Activated CD8-positive, alpha-beta memory T cell treated with anti-CD3 and anti-CD28 coated beads, Interleukin-2, amount 50 U/mL, for 48 hours (primary cell): ENCODE data around the gene PCYT1A.
"Not testable (repeated sequence)": the region's sequence is repeated elsewhere in the genome, so short reads cannot be mapped to it uniquely, and the experiment has no call there.

ENCODE experiments used
- DNase-seq: peaks from one replicate; pipeline ENCODE4 v3.0.0-alpha.2; 2020

The PCYT1A gene

GRCh38 chr3:196189566-196190347, 97.8 kb downstream of the PCYT1A start:
- DNase-seq = no peak

DNA sequence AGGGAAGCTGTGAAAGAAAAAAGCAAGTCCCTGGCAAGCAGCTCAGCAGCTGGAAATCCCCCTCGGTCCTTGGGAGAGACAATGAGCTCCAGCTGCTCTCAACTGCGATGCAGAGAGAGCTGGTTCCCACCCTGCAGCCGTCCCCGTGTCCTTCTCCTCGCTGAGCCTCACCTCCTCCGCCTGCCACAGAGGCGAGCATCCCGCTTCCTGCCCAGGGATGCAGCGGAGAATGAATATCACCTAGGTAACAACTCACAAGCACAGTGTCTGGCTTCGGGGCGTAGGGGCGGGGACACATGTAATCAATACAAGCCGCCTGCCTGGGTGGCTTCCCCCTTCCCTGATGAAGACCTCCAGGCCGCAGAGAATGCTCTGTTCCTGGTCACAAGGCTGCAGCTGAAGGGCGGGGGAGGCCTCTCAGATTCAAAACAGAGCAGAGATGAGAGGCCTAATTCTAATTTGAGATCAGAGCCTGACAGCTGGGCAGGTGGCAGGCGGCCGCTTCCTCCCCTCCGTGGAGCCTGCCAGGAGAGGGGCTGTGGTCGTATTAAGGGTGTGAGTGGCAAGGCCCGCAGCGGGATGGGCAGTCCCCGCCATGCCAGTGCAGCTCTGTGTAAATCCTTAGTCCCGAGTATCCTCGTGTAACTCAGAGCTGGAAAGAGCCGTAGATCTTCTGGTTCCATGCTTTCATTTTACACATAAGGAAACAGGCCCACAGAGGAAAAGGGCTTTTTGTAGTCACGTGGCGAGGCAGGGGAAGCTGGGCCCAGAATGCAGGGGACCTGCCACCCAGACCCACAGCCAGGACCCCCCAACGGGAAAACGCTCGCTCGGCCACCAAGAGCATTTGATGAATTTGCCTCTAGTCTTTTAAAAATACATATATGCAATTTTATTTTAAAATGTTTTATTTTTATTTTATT, 100.6 kb downstream of the PCYT1A start:
- DNase-seq = no peak

DNA sequence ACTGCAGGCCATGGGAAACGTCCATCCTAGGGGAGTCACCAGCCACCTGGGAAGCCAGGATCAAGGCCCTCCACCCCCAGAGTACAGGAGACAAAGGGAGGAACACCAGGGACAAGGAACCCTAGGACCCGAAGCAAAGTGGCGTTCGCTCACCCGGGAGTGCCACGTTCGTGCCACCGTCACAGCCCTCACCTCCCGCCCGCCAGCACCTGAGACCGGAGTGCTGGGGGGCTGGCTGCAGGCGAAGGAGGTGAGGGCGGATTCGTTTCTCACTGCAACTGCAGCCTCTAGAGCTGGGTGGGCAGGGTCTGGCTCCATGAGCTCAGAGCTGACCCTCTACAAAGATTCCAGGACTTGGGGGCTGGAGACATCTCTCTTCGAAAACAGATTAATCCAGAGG, 102.6 kb downstream of the PCYT1A start:
- no peak for DNase-seq

- not testable (repeated sequence) for DNase-seq
Observed at GRCh38 chr3:196184169-196184432, 103.4 kb downstream of the PCYT1A start.

DNA sequence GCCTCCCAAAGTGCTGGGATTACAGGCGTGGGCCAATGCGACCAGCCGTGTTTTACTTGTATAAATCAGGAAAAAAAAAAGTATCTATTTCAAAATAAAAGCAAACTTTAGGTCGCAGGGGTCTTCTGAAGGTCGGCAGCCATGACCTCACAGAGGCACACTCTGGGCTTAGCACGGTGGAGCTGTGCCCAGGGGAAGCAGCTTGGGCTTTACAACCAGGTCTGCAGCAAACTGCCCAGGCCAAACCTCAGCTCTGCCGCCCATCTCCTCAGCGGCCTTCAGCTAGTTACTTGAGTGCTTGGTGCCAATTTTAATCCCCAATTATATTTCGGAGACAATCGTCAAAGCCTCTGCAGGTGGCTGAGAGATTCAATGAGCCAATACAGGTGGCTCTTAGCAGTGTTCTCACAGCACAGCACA, 106.4 kb downstream of the PCYT1A start:
- DNase-seq = no peak

DNA sequence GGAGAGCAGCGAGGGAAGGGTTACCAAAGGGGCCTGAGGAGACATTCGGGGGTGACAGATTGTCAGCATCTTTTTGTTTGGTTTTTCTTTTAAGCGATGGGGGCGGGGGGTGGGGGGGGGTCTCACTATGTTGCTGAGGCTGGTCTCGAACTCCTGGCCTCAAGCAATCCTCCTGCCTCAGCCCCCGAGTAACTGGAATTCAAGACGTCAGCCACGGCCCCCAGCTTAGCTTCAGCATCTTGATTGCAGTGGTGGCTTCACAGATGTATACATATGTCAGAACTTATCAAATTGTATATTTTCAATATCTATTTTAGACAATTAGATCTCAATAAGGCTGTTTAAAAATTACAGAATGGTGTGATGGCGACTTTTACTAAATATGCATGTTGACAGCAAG, 107.2 kb downstream of the PCYT1A start:
- no peak for DNase-seq
